NCI-H2196 treated with DMSO at 0.1 percent for 48 hours (cell line): ENCODE data around the gene ITSN2.
"Not testable (repeated sequence)": the region's sequence is repeated elsewhere in the genome, so short reads cannot be mapped to it uniquely, and the experiment has no call there.

Experiments used
- DNase-seq: peaks from one replicate; lab custom pipeline; 2025; ENCODE audit not compliant: unreplicated experiment; lab: John Stamatoyannopoulos, UW

ITSN2 gene

GRCh38 chr2:24221343-24222050 lies 138.8 kb downstream of the ITSN2 start:
- no peak for DNase-seq

GRCh38 chr2:24220554-24221291 lies 139.6 kb downstream of the ITSN2 start:
- no peak for DNase-seq

- no peak for DNase-seq
These were observed 145.5 kb downstream of the ITSN2 start for GRCh38 chr2:24214880-24215279.

- no peak for DNase-seq
These were observed 148.9 kb downstream of the ITSN2 start for GRCh38 chr2:24211408-24211807.

GRCh38 chr2:24210723-24211122 lies 149.6 kb downstream of the ITSN2 start:
- no peak for DNase-seq

- DNase-seq: no peak
These were observed 150.3 kb downstream of the ITSN2 start for GRCh38 chr2:24210106-24210455.

- no peak for DNase-seq
These were observed 150.8 kb downstream of the ITSN2 start for GRCh38 chr2:24209389-24210105.

GRCh38 chr2:24208490-24208889 lies 151.8 kb downstream of the ITSN2 start:
- DNase-seq: no peak

GRCh38 chr2:24207359-24207758 lies 153.0 kb downstream of the ITSN2 start:
- DNase-seq: no peak

- no peak for DNase-seq
These were observed 153.6 kb downstream of the ITSN2 start for GRCh38 chr2:24206714-24207113.

- no peak for DNase-seq
These were observed 154.1 kb downstream of the ITSN2 start for GRCh38 chr2:24206242-24206641.

GRCh38 chr2:24205131-24205530 lies 155.2 kb downstream of the ITSN2 start:
- DNase-seq: no peak

- no peak for DNase-seq
These were observed 155.8 kb downstream of the ITSN2 start for GRCh38 chr2:24204505-24204904.

- DNase-seq: no peak
These were observed 156.6 kb downstream of the ITSN2 start for GRCh38 chr2:24203787-24204150.

GRCh38 chr2:24203029-24203786 lies 157.1 kb downstream of the ITSN2 start:
- DNase-seq: no peak

GRCh38 chr2:24200799-24201198 lies 159.5 kb downstream of the ITSN2 start:
- no peak for DNase-seq

- DNase-seq: no peak
These were observed 160.3 kb downstream of the ITSN2 start for GRCh38 chr2:24199968-24200590.

- not testable (repeated sequence) for DNase-seq
These were observed 163.1 kb downstream of the ITSN2 start for GRCh38 chr2:24197213-24197612.

- DNase-seq: no peak
These were observed 168.5 kb downstream of the ITSN2 start for GRCh38 chr2:24191848-24192247.

- no peak for DNase-seq
These were observed 169.2 kb downstream of the ITSN2 start for GRCh38 chr2:24191156-24191555.

- DNase-seq: no peak
These were observed 169.8 kb downstream of the ITSN2 start for GRCh38 chr2:24190503-24190902.
